Measurements from ENCODE around the gene MIER2. TPM values are rescaled to one million over a fixed set of nuclear protein-coding genes. Genes with fewer than 3 reads are reported as not detected.

Gene MIER2
- total RNA-seq, 1 donor from 2014 or later = 44.5 TPM

DNA sequence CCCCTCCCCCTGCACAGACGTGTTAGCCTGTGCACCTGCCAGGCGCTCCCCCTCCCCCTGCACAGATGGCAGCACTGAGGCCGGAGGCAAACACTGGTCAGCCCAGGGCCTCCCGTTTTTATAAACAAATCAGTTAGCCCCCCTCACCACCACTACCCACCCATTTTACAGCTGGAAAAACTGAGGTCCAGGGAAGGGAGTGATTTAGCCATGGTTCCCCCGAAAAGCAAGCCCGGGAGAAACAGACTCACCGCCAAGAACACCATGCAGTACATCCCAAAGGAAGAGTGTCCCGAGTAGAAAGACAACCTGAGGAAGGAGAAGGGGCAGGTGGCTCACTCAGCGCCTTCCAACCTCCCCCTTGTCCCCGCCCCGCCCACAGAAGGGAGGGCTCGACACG lies 62.1 kb downstream of the MIER2 start:
- Mint-ChIP-seq H3K27me3 (ENCODE audit: low read depth) (peaks cover 3% of the 10 kb centered on the region), H3K4me3 (ENCODE audit: unreplicated experiment) (no peak overlapping the region), H3K27ac (ENCODE audit: unreplicated experiment) (no peak overlapping the region), H3K9me3 (ENCODE audit: low read depth) (no peaks in the 10 kb centered on the region), H3K36me3 (ENCODE audit: low read depth) (no peaks in the 10 kb centered on the region), H3K4me1 (ENCODE audit: low read depth) (no peaks in the 10 kb centered on the region)
- DNase-seq (ENCODE audit: low spot score) = no peak
- TF ChIP-seq, protein P1, sequence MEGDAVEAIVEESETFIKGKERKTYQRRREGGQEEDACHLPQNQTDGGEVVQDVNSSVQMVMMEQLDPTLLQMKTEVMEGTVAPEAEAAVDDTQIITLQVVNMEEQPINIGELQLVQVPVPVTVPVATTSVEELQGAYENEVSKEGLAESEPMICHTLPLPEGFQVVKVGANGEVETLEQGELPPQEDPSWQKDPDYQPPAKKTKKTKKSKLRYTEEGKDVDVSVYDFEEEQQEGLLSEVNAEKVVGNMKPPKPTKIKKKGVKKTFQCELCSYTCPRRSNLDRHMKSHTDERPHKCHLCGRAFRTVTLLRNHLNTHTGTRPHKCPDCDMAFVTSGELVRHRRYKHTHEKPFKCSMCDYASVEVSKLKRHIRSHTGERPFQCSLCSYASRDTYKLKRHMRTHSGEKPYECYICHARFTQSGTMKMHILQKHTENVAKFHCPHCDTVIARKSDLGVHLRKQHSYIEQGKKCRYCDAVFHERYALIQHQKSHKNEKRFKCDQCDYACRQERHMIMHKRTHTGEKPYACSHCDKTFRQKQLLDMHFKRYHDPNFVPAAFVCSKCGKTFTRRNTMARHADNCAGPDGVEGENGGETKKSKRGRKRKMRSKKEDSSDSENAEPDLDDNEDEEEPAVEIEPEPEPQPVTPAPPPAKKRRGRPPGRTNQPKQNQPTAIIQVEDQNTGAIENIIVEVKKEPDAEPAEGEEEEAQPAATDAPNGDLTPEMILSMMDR (IDR thresholded peaks at IDR 0.05) = no peak

DNA sequence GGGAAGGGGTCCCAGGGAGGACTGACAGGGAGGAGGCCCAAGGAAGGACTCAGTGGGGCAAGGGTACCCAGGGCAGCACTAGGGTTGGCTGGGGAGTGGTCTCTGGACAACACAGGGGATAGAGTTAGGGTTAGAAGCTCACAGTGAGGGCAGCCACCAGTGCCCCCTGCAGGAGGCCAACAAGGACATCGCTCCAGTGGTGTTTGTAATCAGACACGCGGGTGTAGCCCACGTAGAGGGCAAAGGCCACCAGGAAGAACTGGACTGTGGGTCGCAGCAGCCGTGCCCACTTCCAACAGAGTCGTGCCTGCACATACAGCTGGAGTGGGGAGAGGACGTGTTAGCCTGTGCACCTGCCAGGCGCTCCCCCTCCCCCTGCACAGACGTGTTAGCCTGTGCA lies 62.6 kb downstream of the MIER2 start:
- Mint-ChIP-seq H3K4me3 (ENCODE audit: unreplicated experiment) (no peak overlapping the region), H3K27ac (ENCODE audit: unreplicated experiment) (no peak overlapping the region), H3K9me3 (ENCODE audit: low read depth) (no peaks in the 10 kb centered on the region), H3K4me1 (ENCODE audit: low read depth) (no peaks in the 10 kb centered on the region), H3K36me3 (ENCODE audit: low read depth) (no peaks in the 10 kb centered on the region), H3K27me3 (ENCODE audit: low read depth) (peaks cover 9% of the 10 kb centered on the region)
- no peak for DNase-seq (ENCODE audit: low spot score)
- TF ChIP-seq, protein P1 (IDR thresholded peaks at IDR 0.05) = peak; percentile 27

DNA sequence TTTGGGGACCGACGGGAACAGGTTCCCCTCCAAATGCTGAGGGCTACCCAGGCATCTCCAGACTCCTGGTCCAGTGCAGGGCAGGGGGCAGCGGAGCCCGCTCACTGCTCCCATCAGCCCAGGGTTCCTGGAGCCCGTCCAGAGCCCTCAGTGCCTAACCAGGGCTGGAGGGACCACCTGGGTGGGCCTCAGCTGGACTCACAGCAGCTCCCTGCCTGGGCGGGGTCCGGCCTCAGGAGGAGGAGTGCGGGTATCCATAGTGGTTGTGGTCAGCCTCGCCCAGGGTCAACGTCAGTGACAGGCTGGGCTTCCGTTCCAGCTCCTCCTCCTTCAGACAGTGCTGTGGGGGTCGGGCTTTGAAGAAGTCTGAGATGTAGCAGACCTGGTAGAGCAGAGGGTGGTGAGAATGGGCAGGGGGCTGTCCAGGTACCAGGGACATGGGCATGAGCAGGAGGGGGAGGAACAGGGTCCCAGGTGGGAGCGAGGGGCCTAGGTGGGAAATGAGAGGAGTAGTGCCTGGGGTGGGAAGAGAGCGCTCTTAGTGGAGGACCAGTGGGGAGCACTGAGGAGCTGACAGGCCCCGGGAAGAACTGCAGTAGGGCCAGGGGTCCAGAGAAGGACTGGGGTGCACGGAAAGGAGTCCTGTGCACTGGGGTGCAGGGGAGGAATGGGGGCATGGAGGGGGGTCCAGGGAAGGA lies 63.3 kb downstream of the MIER2 start:
- no peaks in the 10 kb centered on the region for H3K9me3 Mint-ChIP-seq (ENCODE audit: low read depth)
- peaks cover 9% of the 10 kb centered on the region for H3K27me3 Mint-ChIP-seq (ENCODE audit: low read depth)
- H3K4me3 Mint-ChIP-seq (ENCODE audit: unreplicated experiment) = no peak overlapping the region
- H3K27ac Mint-ChIP-seq (ENCODE audit: unreplicated experiment) = no peak overlapping the region
- TF ChIP-seq, protein P1 (IDR thresholded peaks at IDR 0.05) = no peak
- DNase-seq (ENCODE audit: low spot score) = no peak
- H3K4me1 Mint-ChIP-seq (ENCODE audit: low read depth) = no peaks in the 10 kb centered on the region
- H3K36me3 Mint-ChIP-seq (ENCODE audit: low read depth) = no peaks in the 10 kb centered on the region

DNA sequence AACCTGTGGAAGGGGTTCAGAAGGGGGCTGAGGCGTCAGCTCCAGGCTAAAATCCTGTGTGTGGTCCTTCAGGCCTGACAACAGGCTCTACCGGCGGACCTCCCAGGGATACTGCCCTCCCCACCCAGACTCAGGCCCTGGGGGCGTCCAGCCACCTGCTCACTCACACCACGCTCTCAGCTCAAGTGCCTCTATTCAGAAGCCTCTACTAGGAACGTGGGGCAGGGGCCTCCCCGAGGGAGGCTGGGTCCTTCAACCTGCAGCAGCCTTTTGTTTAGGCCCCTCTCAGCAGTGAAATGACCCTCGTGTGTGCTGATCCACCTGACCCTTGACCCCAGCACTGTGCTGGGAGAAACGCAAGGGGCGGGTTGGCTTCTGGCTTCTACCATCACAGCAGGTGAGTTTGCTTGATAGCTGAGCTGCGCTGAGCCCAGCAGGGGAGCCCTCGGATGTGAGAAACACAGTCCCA lies 64.0 kb downstream of the MIER2 start:
- Mint-ChIP-seq H3K27ac (ENCODE audit: unreplicated experiment) (no peak overlapping the region), H3K4me3 (ENCODE audit: unreplicated experiment) (no peak overlapping the region), H3K9me3 (ENCODE audit: low read depth) (no peaks in the 10 kb centered on the region), H3K4me1 (ENCODE audit: low read depth) (no peaks in the 10 kb centered on the region), H3K27me3 (ENCODE audit: low read depth) (peaks cover 17% of the 10 kb centered on the region), H3K36me3 (ENCODE audit: low read depth) (no peaks in the 10 kb centered on the region)
- TF ChIP-seq, protein P1 (IDR thresholded peaks at IDR 0.05) = no peak
- no peak for DNase-seq (ENCODE audit: low spot score)

DNA sequence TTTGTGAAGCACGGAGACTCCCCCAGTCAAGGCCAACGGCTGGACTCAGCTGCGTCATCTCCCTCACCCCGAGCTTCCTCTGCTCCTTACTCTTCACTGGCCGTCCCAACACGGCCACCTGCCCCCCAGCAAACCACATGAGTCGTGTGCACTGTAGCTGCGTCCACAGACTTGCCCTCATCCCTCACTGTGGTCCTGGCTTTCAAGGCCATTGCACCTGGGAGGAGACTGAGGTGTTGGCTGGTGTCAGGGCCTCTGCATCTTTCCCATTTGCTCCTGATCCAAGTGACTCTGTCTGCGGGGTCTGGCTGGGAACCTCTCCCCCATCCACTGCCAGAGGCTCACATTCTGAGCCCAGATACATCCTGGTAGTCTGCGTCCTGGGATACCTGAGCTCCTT lies 64.9 kb downstream of the MIER2 start:
- Mint-ChIP-seq H3K9me3 (ENCODE audit: low read depth) (no peaks in the 10 kb centered on the region), H3K27ac (ENCODE audit: unreplicated experiment) (no peak overlapping the region), H3K36me3 (ENCODE audit: low read depth) (no peaks in the 10 kb centered on the region), H3K4me3 (ENCODE audit: unreplicated experiment) (no peak overlapping the region), H3K4me1 (ENCODE audit: low read depth) (no peaks in the 10 kb centered on the region), H3K27me3 (ENCODE audit: low read depth) (peaks cover 25% of the 10 kb centered on the region)
- TF ChIP-seq, protein P1 (IDR thresholded peaks at IDR 0.05) = no peak
- DNase-seq (ENCODE audit: low spot score) = no peak

Data from chondrocyte (in vitro differentiated cells).